OCI-LY3 (cell line): Measurements from ENCODE around the gene ARHGAP24.

Source experiments
- H2AFZ ChIP-seq: fragments of 200-600, 300-600 bp; shearing (Covaris generic); 2 replicates; pipeline ENCODE4 v1.6.0; 2014; ENCODE audit warnings: antibody characterized with exemption, low read depth, low read length
- H3K27ac ChIP-seq: fragments of 200-600, 300-600 bp; sonication (generic); 2 replicates; pipeline ENCODE4 v1.5.1; 2014; ENCODE audit warnings: mild to moderate bottlenecking, low read length, moderate library complexity, mixed read lengths
- H3K27me3 ChIP-seq: fragments of 200-600, 300-600 bp; sonication (generic); 2 replicates; pipeline ENCODE4 v1.6.1; 2014; ENCODE audit warnings: low read depth, low read length, mixed read lengths
- H3K36me3 ChIP-seq: fragments of 200-600, 300-600 bp; sonication (generic); replicated peaks from 2 replicates; pipeline ENCODE3; 2014; ENCODE audit warnings: low read depth, low read length, mixed read lengths
- H3K4me1 ChIP-seq: fragments of 300-600, 200-600 bp; sonication (generic); 2 replicates; pipeline ENCODE4 v1.6.1; 2014; ENCODE audit warnings: low read length, mixed read lengths
- H3K4me2 ChIP-seq: fragments of 200-600, 300-600 bp; sonication (generic); 2 replicates; pipeline ENCODE4 v1.6.1; 2014; ENCODE audit warnings: low read length, mixed read lengths
- H3K4me3 ChIP-seq: fragments of 300-600, 200-600 bp; sonication (generic); 2 replicates; pipeline ENCODE4 v1.5.1; 2014; ENCODE audit warnings: antibody characterized with exemption, mild to moderate bottlenecking, low read length, moderate library complexity
- H3K79me2 ChIP-seq: fragments of 300-600, 200-600 bp; shearing (Covaris generic); 2 replicates; pipeline ENCODE4 v1.6.1; 2014; ENCODE audit warnings: mild to moderate bottlenecking, low read length, mixed read lengths
- H3K9ac ChIP-seq: fragments of 300-600, 200-600 bp; shearing (Covaris generic); 2 replicates; pipeline ENCODE4 v1.6.0; 2014; ENCODE audit warnings: mild to moderate bottlenecking, low read length, moderate library complexity
- H3K9me3 ChIP-seq: fragments of 200-600, 300-600 bp; shearing (Covaris generic); 2 replicates; pipeline ENCODE4 v1.6.1; 2014; ENCODE audit warnings: low read length, mixed read lengths; ENCODE audit not compliant: insufficient read depth
- H4K20me1 ChIP-seq: fragments of 200-600, 300-600 bp; sonication (generic); 2 replicates; pipeline ENCODE4 v1.6.1; 2016; ENCODE audit warnings: low read length, mixed read lengths; ENCODE audit not compliant: insufficient read depth
- EZH2phosphoT487 ChIP-seq: fragments of 200-600 bp; shearing (Covaris generic); IDR thresholded peaks from 2 replicates; pipeline ENCODE4 v1.6.1; 2018; ENCODE audit warnings: antibody characterized with exemption, mixed run types, low read depth
- TF ChIP-seq, protein P1 (sequence below): fragments of 200-600, 300-600 bp; sonication (generic); IDR thresholded peaks from 2 replicates; pipeline ENCODE4 v1.5.1; 2014; ENCODE audit warnings: antibody characterized with exemption, low read length, low read depth

The ARHGAP24 gene

DNA sequence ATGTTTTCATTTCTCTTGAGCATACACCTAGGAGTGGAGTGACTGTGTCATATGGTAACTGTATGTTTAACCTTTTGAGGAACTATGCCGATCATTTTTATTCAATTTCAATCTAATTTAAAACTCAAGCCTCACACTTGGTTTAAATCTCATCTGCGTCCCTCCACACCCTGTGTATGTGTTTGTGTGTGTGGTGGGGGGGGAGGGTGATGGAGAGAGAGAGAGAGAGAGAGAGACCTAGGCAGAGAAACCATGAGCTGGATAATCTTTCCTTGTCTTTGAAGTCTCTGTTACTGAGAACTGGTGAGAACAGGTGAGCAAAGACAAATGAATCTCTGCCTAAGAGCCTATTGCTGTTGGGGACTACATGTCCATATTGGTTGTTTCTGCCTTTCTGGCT, 105.0 kb downstream of the ARHGAP24 start:
- no peak overlapping the region for H2AFZ ChIP-seq
- H3K27ac ChIP-seq: peak overlapping the region; percentile 24; the same call in 1 of the 2 replicates
- no peak for TF ChIP-seq EZH2phosphoT487
- TF ChIP-seq, protein P1, sequence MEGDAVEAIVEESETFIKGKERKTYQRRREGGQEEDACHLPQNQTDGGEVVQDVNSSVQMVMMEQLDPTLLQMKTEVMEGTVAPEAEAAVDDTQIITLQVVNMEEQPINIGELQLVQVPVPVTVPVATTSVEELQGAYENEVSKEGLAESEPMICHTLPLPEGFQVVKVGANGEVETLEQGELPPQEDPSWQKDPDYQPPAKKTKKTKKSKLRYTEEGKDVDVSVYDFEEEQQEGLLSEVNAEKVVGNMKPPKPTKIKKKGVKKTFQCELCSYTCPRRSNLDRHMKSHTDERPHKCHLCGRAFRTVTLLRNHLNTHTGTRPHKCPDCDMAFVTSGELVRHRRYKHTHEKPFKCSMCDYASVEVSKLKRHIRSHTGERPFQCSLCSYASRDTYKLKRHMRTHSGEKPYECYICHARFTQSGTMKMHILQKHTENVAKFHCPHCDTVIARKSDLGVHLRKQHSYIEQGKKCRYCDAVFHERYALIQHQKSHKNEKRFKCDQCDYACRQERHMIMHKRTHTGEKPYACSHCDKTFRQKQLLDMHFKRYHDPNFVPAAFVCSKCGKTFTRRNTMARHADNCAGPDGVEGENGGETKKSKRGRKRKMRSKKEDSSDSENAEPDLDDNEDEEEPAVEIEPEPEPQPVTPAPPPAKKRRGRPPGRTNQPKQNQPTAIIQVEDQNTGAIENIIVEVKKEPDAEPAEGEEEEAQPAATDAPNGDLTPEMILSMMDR: no peak
- H4K20me1 ChIP-seq: no peaks in the 10 kb centered on the region
- H3K9me3 ChIP-seq: no peaks in the 10 kb centered on the region
- H3K4me1 ChIP-seq: peaks cover 18% of the 10 kb centered on the region
- no peaks in the 10 kb centered on the region for H3K27me3 ChIP-seq
- H3K9ac ChIP-seq: no peak overlapping the region
- peaks cover 18% of the 10 kb centered on the region for H3K36me3 ChIP-seq
- H3K4me3 ChIP-seq: no peak overlapping the region
- peak overlapping the region; percentile 46 for H3K4me2 ChIP-seq
- H3K79me2 ChIP-seq: peaks cover 22% of the 10 kb centered on the region

DNA sequence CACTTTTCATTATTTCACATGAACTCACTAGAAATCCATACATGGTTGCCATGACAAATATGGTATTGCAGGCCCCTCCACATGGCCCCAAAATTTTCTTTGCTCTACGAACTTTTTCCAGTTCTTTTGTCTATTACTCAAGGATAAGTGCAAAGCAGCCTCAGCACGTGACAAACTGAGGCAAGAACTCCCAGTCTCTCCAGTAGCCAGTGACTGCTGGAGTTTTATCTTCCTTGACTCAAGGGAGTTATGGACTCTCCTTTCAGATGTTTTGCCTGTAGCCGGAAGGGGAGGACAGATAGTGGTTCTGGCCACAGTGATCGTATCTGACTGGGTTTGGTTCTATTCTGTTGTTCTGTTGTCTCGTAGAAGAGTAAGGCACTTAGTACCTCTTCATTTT, 105.5 kb downstream of the ARHGAP24 start:
- Histone ChIP-seq H2AFZ (no peak overlapping the region), H3K4me3 (no peak overlapping the region), H3K79me2 (peaks cover 21% of the 10 kb centered on the region), H3K27ac (no peak overlapping the region), H3K4me1 (peaks cover 18% of the 10 kb centered on the region), H3K36me3 (peaks cover 19% of the 10 kb centered on the region), H3K9ac (no peak overlapping the region), H3K4me2 (no peak overlapping the region; the same call in 1 of the 2 replicates), H4K20me1 (no peaks in the 10 kb centered on the region), H3K9me3 (no peaks in the 10 kb centered on the region), H3K27me3 (no peaks in the 10 kb centered on the region)
- TF ChIP-seq, protein P1: no peak
- no peak for TF ChIP-seq EZH2phosphoT487

DNA sequence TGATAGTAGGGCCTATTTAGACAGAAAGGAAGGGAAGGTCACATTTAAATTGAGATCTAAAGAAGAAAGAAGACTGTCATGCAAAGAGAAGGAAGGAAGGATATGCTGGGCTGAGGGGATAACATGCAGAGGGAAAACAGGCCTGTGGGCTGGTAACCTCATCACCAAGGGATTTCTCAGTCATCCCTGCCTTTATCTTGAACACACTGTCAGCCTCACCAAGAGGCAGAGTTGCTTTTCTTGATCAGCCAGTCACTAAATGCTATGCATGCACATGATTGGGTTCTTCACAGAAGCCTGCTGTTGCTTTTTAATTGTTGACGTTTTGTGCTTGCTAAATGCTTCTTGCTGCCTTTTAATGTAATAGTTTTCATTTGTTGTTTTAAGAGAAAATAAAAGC, 113.0 kb downstream of the ARHGAP24 start:
- H4K20me1 ChIP-seq: 0 out of 2 replicates have a peak, but pooled peaks cover 7% of the 10 kb centered on the region
- no peak overlapping the region for H3K4me3 ChIP-seq
- H3K4me1 ChIP-seq: no peaks in the 10 kb centered on the region
- no peak overlapping the region for H3K27ac ChIP-seq
- TF ChIP-seq EZH2phosphoT487: no peak
- TF ChIP-seq, protein P1: no peak
- no peak overlapping the region for H3K4me2 ChIP-seq
- no peaks in the 10 kb centered on the region for H3K9me3 ChIP-seq
- no peak overlapping the region for H2AFZ ChIP-seq
- peaks cover 25% of the 10 kb centered on the region; the same call in 1 of the 2 replicates for H3K79me2 ChIP-seq
- H3K36me3 ChIP-seq: peaks cover 25% of the 10 kb centered on the region
- H3K9ac ChIP-seq: no peak overlapping the region
- H3K27me3 ChIP-seq: no peaks in the 10 kb centered on the region

DNA sequence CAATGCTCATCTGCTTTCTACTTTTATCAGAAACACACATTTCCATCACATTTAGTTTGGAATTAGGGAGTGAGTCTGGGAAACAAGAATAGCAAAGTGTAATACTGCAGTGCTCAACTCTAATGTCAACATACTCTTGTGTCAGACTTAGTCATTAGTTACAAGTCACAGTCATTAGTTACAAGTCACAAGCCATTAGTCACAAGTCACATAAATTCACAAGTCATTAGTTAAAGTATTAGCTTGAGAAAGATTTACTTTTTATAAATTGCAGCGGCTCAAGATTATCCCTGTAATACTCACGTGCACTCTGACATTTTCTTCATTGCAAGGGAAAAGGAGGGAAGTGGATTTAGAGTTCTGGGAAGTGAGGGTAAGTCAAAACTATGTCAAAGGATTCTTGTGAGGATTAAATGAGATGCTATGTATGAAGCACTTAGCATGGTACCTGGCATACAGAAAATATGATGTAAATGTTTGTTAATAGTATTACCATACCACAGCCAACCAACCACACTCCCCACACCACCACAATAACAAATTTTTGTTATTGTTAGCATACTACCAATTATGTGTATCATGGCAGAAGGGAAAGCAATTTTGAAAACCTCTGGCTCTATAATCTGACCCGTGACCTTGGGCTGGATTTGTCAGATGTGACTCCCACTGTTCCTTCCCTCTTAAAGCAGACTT, 116.6 kb downstream of the ARHGAP24 start:
- no peak overlapping the region for H3K4me3 ChIP-seq
- H2AFZ ChIP-seq: no peak overlapping the region
- H3K79me2 ChIP-seq: peaks cover 50% of the 10 kb centered on the region
- no peak overlapping the region for H3K27ac ChIP-seq
- 0 out of 2 replicates have a peak, but pooled peaks cover 7% of the 10 kb centered on the region for H4K20me1 ChIP-seq
- H3K4me2 ChIP-seq: no peak overlapping the region
- no peaks in the 10 kb centered on the region for H3K9me3 ChIP-seq
- no peaks in the 10 kb centered on the region for H3K27me3 ChIP-seq
- no peak overlapping the region for H3K9ac ChIP-seq
- peaks cover 15% of the 10 kb centered on the region for H3K36me3 ChIP-seq
- no peaks in the 10 kb centered on the region for H3K4me1 ChIP-seq
- TF ChIP-seq, protein P1: no peak
- TF ChIP-seq EZH2phosphoT487: no peak
